HEK293T (cell line): ENCODE measurements around the gene EFNA5.

Experiments used
- BHLHE40 ChIP-seq: fragments of 450-650 bp; IDR thresholded peaks from 2 replicates; pipeline ENCODE4 v1.6.1; 2016; ENCODE audit warnings: mild to moderate bottlenecking, moderate library complexity, borderline replicate concordance
- FOXA1 ChIP-seq: fragments of 450-650 bp; IDR thresholded peaks from 2 replicates; pipeline ENCODE4 v1.6.1; 2016; ENCODE audit warnings: mild to moderate bottlenecking
- FOXK2 ChIP-seq: fragments of 450-650 bp; IDR thresholded peaks from 2 replicates; pipeline ENCODE4 v1.6.1; 2016; ENCODE audit warnings: mild to moderate bottlenecking
- FOXM1 ChIP-seq: fragments of 450-650 bp; IDR thresholded peaks from 2 replicates; pipeline ENCODE4 v1.6.1; 2017; ENCODE audit warnings: mild to moderate bottlenecking, borderline replicate concordance
- HDGF ChIP-seq: fragments of 450-650 bp; IDR thresholded peaks from 2 replicates; pipeline ENCODE4 v1.6.1; 2017; ENCODE audit warnings: antibody characterized with exemption, borderline replicate concordance
- LEF1 ChIP-seq: fragments of 450-650 bp; IDR thresholded peaks from 2 replicates; pipeline ENCODE4 v1.6.1; 2017; ENCODE audit warnings: mild to moderate bottlenecking, borderline replicate concordance
- SUZ12 ChIP-seq: fragments of 450-650 bp; IDR thresholded peaks from 2 replicates; pipeline ENCODE4 v1.6.1; 2016; ENCODE audit warnings: mild to moderate bottlenecking
- TARDBP ChIP-seq: fragments of 450-650 bp; IDR thresholded peaks from 2 replicates; pipeline ENCODE4 v1.6.1; 2016
- ZNF384 ChIP-seq: fragments of 450-650 bp; IDR thresholded peaks from 2 replicates; pipeline ENCODE4 v1.6.1; 2016
- TF ChIP-seq, protein P1 (sequence below): fragments of 450-650 bp; IDR thresholded peaks from 2 replicates; pipeline ENCODE4 v1.6.1; 2016

DNA sequence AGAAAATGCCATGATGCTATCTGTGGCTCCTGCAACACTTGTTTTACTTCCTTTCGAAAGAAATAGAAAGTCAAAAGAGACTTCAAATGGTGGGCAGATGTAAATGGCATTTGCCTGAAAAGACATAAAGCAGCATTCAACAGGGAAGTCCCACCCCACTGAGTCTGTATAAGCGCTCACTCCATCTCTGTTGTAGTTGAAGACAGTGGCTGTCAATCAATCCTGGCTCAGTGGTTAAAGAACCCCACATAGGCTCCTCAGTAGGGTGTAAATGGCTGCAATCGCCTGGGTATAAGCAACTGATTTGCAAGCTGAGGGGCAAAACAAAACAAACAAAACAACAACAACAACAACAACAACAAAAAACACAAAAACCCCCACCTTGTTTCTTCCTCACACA, 158.7 kb downstream of the EFNA5 start:
- TF ChIP-seq LEF1: no peak
- TF ChIP-seq, protein P1, sequence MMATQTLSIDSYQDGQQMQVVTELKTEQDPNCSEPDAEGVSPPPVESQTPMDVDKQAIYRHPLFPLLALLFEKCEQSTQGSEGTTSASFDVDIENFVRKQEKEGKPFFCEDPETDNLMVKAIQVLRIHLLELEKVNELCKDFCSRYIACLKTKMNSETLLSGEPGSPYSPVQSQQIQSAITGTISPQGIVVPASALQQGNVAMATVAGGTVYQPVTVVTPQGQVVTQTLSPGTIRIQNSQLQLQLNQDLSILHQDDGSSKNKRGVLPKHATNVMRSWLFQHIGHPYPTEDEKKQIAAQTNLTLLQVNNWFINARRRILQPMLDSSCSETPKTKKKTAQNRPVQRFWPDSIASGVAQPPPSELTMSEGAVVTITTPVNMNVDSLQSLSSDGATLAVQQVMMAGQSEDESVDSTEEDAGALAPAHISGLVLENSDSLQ: peak; percentile 87
- no peak for TF ChIP-seq BHLHE40
- no peak for TF ChIP-seq TARDBP
- no peak for TF ChIP-seq FOXA1
- TF ChIP-seq SUZ12: no peak
- TF ChIP-seq FOXK2: no peak
- no peak for TF ChIP-seq ZNF384
- TF ChIP-seq HDGF: no peak
- TF ChIP-seq FOXM1: no peak
